ENCODE measurements around the gene STMN3.

STMN3 gene

DNA sequence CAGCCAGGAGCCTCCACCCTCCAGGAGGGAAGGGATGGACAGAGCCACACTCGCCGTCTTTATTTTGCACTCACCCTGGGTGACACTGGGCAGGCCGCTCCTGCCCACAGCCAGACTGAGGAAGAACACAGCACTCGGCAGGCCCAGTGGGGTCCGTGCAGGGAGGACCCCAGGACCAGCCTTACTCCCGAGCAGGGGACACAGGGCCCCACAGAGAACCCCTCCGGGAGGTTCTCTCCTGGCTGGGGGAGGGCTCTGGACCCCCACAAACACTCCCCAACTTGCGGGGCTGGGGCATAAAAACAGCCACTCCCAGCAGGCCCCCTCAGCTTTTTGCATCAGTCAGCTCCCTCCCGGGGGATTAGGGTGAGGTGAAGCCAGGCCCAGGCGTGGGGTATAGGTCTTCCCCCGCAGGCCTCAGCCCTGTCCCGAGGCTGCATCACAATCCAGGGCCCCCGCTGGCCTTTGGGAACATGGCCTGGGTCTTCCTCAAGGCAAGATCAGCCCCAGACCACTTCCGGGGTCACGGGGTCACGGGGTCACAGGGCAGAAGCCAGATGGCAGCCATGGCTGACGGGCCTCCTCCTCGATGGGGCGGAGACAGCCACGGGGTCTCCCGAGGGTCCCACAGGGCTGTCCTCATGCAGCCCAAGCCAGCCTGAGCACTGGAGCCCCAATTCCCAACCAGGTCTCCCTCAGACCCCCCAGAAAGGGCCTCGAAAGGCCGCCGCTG, 46.4 kb upstream of the STMN3 start:
- peaks cover 0 to 21% (median 19%) of the 10 kb centered on the region in 4 experiments for H3K4me1 ChIP-seq (ENCODE audit: control extremely low read depth in 1 of 4, control insufficient read depth in 4 of 4, insufficient read depth in 4 of 4, low read length in 3 of 4)
- DNase-seq, result no peak
- no peak overlapping the region for H3K27ac ChIP-seq (ENCODE audit: insufficient read depth in 1 of 2, low read depth in 1 of 2, low read length in 2 of 2, poor library complexity in 1 of 2, severe bottlenecking in 2 of 2)
- H3K36me3 ChIP-seq (ENCODE audit: control insufficient read depth in 4 of 4, insufficient read depth in 4 of 4, low read length in 3 of 4), result peaks cover 0 to 28% (median 12%) of the 10 kb centered on the region in 4 experiments
- H3K9me3 ChIP-seq (ENCODE audit: control extremely low read depth in 1 of 5, control insufficient read depth in 4 of 5, insufficient read depth in 2 of 5, low read depth in 1 of 5, low read length in 4 of 5), result no peaks in the 10 kb centered on the region
- CTCF ChIA-PET, result interaction anchor here (1.1 kb wide), 1 partner anchor 9 kb away, joined by 5 read pairs; no protein-coding TSS in a partner anchor
- POLR2A ChIA-PET, result no interaction called here
- 93% methylated on average over 20 of the region's 24 CpGs for WGBS (ENCODE audit: insufficient coverage)
- H3K4me3 ChIP-seq (ENCODE audit: control insufficient read depth in 1 of 7, extremely low read depth in 1 of 7, insufficient read depth in 4 of 7, low read depth in 2 of 7, low read length in 6 of 7), result no peak overlapping the region
- H3K27me3 ChIP-seq (replicated peaks in 2 of 5; ENCODE audit: control insufficient read depth in 4 of 5, insufficient read depth in 5 of 5, low read length in 4 of 5), result no peaks in the 10 kb centered on the region

DNA sequence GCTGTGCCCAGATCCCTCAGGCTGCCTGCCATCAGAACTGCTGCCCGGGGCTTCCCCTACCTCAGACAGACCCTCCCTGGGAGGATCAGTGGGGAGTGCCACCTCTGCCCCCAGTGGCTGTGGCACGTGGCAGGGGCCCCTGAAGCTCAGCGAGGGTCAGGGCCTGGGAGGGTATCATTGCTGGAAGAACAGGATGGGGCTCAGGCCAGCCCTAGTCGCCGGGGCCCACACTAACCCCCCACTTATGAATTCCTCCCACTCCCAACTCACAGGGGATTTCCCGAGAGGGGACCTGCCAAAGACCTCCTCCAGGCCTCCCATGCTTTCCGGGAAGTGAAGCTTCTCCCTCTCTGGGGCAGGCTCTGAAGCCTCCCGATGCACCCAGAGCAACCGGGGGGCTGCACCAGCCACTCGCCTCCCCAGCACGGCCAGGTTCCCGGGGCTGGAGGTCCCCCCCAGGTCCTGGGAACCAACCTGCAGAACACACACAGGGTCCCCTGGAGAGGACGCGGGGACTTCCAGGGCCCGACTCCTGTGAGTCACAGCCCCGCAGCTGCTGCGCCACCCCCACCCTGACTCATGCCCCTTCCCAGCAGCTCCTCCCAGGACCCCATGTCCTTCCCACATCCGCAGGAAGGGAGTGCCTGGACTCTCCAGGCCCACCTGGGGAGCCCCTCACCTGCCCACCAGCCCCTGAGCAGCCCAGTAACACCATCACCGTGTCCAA, 45.7 kb upstream of the STMN3 start:
- Histone ChIP-seq H3K4me1 (ENCODE audit: control extremely low read depth in 1 of 4, control insufficient read depth in 4 of 4, insufficient read depth in 4 of 4, low read length in 3 of 4) (peaks cover 0 to 21% (median 19%) of the 10 kb centered on the region in 4 experiments), H3K27me3 (replicated peaks in 2 of 5; ENCODE audit: control insufficient read depth in 4 of 5, insufficient read depth in 5 of 5, low read length in 4 of 5) (no peaks in the 10 kb centered on the region), H3K36me3 (ENCODE audit: control insufficient read depth in 4 of 4, insufficient read depth in 4 of 4, low read length in 3 of 4) (peaks cover 0 to 27% (median 6%) of the 10 kb centered on the region in 4 experiments), H3K9me3 (ENCODE audit: control extremely low read depth in 1 of 5, control insufficient read depth in 4 of 5, insufficient read depth in 2 of 5, low read depth in 1 of 5, low read length in 4 of 5) (no peaks in the 10 kb centered on the region), H3K4me3 (ENCODE audit: control insufficient read depth in 1 of 7, extremely low read depth in 1 of 7, insufficient read depth in 4 of 7, low read depth in 2 of 7, low read length in 6 of 7) (no peak overlapping the region), H3K27ac (ENCODE audit: insufficient read depth in 1 of 2, low read depth in 1 of 2, low read length in 2 of 2, poor library complexity in 1 of 2, severe bottlenecking in 2 of 2) (no peak overlapping the region)
- POLR2A ChIA-PET, result no interaction called here
- CTCF ChIA-PET, result interaction anchor here (1.0 to 1.1 kb wide), 3 partner anchors 9 to 165 kb away, joined by 3 to 5 read pairs (median 3); partner anchors contain the start of genes ARFRP1 and ZGPAT
- WGBS (ENCODE audit: insufficient coverage), result 88% methylated on average over 18 of the region's 19 CpGs
- no peak for DNase-seq

DNA sequence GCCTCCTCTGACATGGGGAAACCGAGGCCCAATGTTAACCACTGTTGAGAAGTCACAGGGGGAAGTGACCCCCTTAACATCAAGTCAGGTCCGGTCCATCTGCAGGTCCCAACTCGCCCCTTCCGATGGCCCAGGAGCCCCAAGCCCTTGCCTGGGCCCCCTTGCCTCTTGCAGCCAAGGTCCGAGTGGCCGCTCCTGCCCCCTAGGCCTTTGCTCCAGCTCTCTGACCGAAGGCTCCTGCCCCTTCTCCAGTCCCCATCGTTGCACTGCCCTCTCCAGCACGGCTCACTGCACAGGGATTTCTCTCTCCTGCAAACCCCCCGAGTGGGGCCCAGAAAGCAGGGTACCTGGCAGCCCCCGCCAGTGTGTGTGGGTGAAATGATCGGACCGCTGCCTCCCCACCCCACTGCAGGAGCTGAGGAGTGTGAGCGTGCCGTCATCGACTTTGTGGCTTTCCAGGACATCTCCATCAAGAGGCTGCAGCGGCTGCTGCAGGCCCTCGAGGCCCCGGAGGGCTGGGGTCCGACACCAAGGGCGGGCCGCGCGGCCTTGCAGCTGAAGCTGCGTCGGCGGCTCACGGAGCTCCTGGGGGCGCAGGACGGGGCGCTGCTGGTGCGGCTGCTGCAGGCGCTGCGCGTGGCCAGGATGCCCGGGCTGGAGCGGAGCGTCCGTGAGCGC, 44.8 kb upstream of the STMN3 start:
- Histone ChIP-seq H3K27me3 (replicated peaks in 2 of 5; ENCODE audit: control insufficient read depth in 4 of 5, insufficient read depth in 5 of 5, low read length in 4 of 5) (no peaks in the 10 kb centered on the region), H3K4me3 (ENCODE audit: control insufficient read depth in 1 of 7, extremely low read depth in 1 of 7, insufficient read depth in 4 of 7, low read depth in 2 of 7, low read length in 6 of 7) (no peak overlapping the region), H3K27ac (ENCODE audit: insufficient read depth in 1 of 2, low read depth in 1 of 2, low read length in 2 of 2, poor library complexity in 1 of 2, severe bottlenecking in 2 of 2) (no peak overlapping the region), H3K9me3 (ENCODE audit: control extremely low read depth in 1 of 5, control insufficient read depth in 4 of 5, insufficient read depth in 2 of 5, low read depth in 1 of 5, low read length in 4 of 5) (no peaks in the 10 kb centered on the region), H3K36me3 (ENCODE audit: control insufficient read depth in 4 of 4, insufficient read depth in 4 of 4, low read length in 3 of 4) (peaks cover 0 to 23% (median 3%) of the 10 kb centered on the region in 4 experiments), H3K4me1 (ENCODE audit: control extremely low read depth in 1 of 4, control insufficient read depth in 4 of 4, insufficient read depth in 4 of 4, low read length in 3 of 4) (peaks cover 0 to 21% (median 19%) of the 10 kb centered on the region in 4 experiments)
- no peak for DNase-seq
- WGBS (ENCODE audit: insufficient coverage), result 87% methylated on average over 20 of the region's 40 CpGs
- ChIA-PET CTCF (interaction anchor here (1.0 to 1.1 kb wide), 3 partner anchors 9 to 166 kb away, joined by 3 to 5 read pairs (median 3); partner anchors contain the start of genes ARFRP1 and ZGPAT), POLR2A (no interaction called here)

DNA sequence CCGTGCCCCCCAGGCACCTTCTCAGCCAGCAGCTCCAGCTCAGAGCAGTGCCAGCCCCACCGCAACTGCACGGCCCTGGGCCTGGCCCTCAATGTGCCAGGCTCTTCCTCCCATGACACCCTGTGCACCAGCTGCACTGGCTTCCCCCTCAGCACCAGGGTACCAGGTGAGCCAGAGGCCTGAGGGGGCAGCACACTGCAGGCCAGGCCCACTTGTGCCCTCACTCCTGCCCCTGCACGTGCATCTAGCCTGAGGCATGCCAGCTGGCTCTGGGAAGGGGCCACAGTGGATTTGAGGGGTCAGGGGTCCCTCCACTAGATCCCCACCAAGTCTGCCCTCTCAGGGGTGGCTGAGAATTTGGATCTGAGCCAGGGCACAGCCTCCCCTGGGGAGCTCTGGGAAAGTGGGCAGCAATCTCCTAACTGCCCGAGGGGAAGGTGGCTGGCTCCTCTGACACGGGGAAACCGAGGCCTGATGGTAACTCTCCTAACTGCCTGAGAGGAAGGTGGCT, 44.2 kb upstream of the STMN3 start:
- Histone ChIP-seq H3K9me3 (ENCODE audit: control extremely low read depth in 1 of 5, control insufficient read depth in 4 of 5, insufficient read depth in 2 of 5, low read depth in 1 of 5, low read length in 4 of 5) (no peaks in the 10 kb centered on the region), H3K27ac (ENCODE audit: insufficient read depth in 1 of 2, low read depth in 1 of 2, low read length in 2 of 2, poor library complexity in 1 of 2, severe bottlenecking in 2 of 2) (no peak overlapping the region), H3K27me3 (replicated peaks in 2 of 5; ENCODE audit: control insufficient read depth in 4 of 5, insufficient read depth in 5 of 5, low read length in 4 of 5) (no peaks in the 10 kb centered on the region), H3K36me3 (ENCODE audit: control insufficient read depth in 4 of 4, insufficient read depth in 4 of 4, low read length in 3 of 4) (peaks cover 0 to 23% (median 3%) of the 10 kb centered on the region in 4 experiments), H3K4me1 (ENCODE audit: control extremely low read depth in 1 of 4, control insufficient read depth in 4 of 4, insufficient read depth in 4 of 4, low read length in 3 of 4) (peaks cover 0 to 21% (median 19%) of the 10 kb centered on the region in 4 experiments), H3K4me3 (ENCODE audit: control insufficient read depth in 1 of 7, extremely low read depth in 1 of 7, insufficient read depth in 4 of 7, low read depth in 2 of 7, low read length in 6 of 7) (peak overlapping the region in 4 of 7 experiments; percentile 53 to 78 (median 64))
- WGBS (ENCODE audit: insufficient coverage), result 69% methylated on average over 6 of the region's 7 CpGs
- ChIA-PET POLR2A (interaction anchor here (0.6 kb wide), 1 partner anchor 9 kb away, joined by 3 read pairs; no protein-coding TSS in a partner anchor), CTCF (interaction anchor here (0.6 kb wide), 1 partner anchor 174 kb away, joined by 3 read pairs; no protein-coding TSS in a partner anchor)
- DNase-seq, result peak in 2 of 3 donors; percentile 54 to 78

DNA sequence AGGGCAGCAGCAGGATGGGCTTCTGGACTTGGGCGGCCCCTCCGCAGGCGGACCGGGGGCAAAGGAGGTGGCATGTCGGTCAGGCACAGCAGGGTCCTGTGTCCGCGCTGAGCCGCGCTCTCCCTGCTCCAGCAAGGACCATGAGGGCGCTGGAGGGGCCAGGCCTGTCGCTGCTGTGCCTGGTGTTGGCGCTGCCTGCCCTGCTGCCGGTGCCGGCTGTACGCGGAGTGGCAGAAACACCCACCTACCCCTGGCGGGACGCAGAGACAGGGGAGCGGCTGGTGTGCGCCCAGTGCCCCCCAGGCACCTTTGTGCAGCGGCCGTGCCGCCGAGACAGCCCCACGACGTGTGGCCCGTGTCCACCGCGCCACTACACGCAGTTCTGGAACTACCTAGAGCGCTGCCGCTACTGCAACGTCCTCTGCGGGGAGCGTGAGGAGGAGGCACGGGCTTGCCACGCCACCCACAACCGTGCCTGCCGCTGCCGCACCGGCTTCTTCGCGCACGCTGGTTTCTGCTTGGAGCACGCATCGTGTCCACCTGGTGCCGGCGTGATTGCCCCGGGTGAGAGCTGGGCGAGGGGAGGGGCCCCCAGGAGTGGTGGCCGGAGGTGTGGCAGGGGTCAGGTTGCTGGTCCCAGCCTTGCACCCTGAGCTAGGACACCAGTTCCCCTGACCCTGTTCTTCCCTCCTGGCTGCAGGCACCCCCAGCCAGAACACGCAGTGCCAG, 43.6 kb upstream of the STMN3 start, which contains the start of gene TNFRSF6B:
TNFRSF6B (plus strand) TSS at position 25 of the 729 bp plus-strand sequence; CDS start at position 141, 116 bp downstream.
- peak within 1 kb of the TSS in 5 of 7 experiments; percentile 47 to 78 (median 64) for H3K4me3 ChIP-seq (ENCODE audit: control insufficient read depth in 1 of 7, extremely low read depth in 1 of 7, insufficient read depth in 4 of 7, low read depth in 2 of 7, low read length in 6 of 7)
- 18% methylated on average over 38 of the region's 52 CpGs for WGBS (ENCODE audit: insufficient coverage)
- ChIA-PET CTCF (interaction anchor here (0.6 kb wide), 1 partner anchor 174 kb away, joined by 3 read pairs; no protein-coding TSS in a partner anchor), POLR2A (interaction anchor here (0.6 kb wide), 1 partner anchor 9 kb away, joined by 3 read pairs; no protein-coding TSS in a partner anchor)
- no peak within 1 kb of the TSS for H3K27ac ChIP-seq (ENCODE audit: insufficient read depth in 1 of 2, low read depth in 1 of 2, low read length in 2 of 2, poor library complexity in 1 of 2, severe bottlenecking in 2 of 2)
- H3K36me3 ChIP-seq (ENCODE audit: control insufficient read depth in 4 of 4, insufficient read depth in 4 of 4, low read length in 3 of 4), result peaks cover 0 to 26% (median 3%) of the 10 kb centered on the region in 4 experiments
- no peaks in the 10 kb centered on the region for H3K27me3 ChIP-seq (replicated peaks in 2 of 5; ENCODE audit: control insufficient read depth in 4 of 5, insufficient read depth in 5 of 5, low read length in 4 of 5)
- H3K4me1 ChIP-seq (ENCODE audit: control extremely low read depth in 1 of 4, control insufficient read depth in 4 of 4, insufficient read depth in 4 of 4, low read length in 3 of 4), result peaks cover 0 to 21% (median 19%) of the 10 kb centered on the region in 4 experiments
- peak in 1 of 3 donors; percentile 55 for DNase-seq
- H3K9me3 ChIP-seq (ENCODE audit: control extremely low read depth in 1 of 5, control insufficient read depth in 4 of 5, insufficient read depth in 2 of 5, low read depth in 1 of 5, low read length in 4 of 5), result no peaks in the 10 kb centered on the region

DNA sequence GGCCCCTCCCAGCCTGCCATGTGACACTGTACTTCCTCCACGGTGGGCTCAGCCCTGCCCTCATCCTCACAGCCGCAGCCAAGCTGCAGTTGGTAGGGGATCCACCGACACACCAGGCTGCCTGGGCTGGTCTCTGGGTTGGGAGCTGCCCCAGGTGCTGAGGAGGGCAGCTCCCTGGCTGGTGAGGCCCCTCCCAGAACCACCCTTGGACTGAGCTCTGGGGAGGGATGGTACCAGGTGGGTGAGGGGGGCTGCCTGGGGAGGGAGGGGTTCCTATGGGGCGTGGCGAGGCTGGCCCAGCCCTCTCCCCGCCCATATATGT, 43.0 kb upstream of the STMN3 start:
- ChIA-PET CTCF (interaction anchor here (1.4 kb wide), 1 partner anchor 122 kb away, joined by 3 read pairs; no protein-coding TSS in a partner anchor), POLR2A (interaction anchor here (1.0 kb wide), 1 partner anchor 13 kb away, joined by 3 read pairs; no protein-coding TSS in a partner anchor)
- DNase-seq, result peak; percentile 69 to 95 (median 94)
- 0% methylated on average over 1 of the region's 6 CpGs for WGBS (ENCODE audit: insufficient coverage)
- H3K27me3 ChIP-seq (replicated peaks in 2 of 5; ENCODE audit: control insufficient read depth in 4 of 5, insufficient read depth in 5 of 5, low read length in 4 of 5), result no peaks in the 10 kb centered on the region
- peaks cover 0 to 21% (median 19%) of the 10 kb centered on the region in 4 experiments for H3K4me1 ChIP-seq (ENCODE audit: control extremely low read depth in 1 of 4, control insufficient read depth in 4 of 4, insufficient read depth in 4 of 4, low read length in 3 of 4)
- H3K27ac ChIP-seq (ENCODE audit: insufficient read depth in 1 of 2, low read depth in 1 of 2, low read length in 2 of 2, poor library complexity in 1 of 2, severe bottlenecking in 2 of 2), result no peak overlapping the region
- no peaks in the 10 kb centered on the region for H3K9me3 ChIP-seq (ENCODE audit: control extremely low read depth in 1 of 5, control insufficient read depth in 4 of 5, insufficient read depth in 2 of 5, low read depth in 1 of 5, low read length in 4 of 5)
- peaks cover 0 to 28% (median 3%) of the 10 kb centered on the region in 4 experiments for H3K36me3 ChIP-seq (ENCODE audit: control insufficient read depth in 4 of 4, insufficient read depth in 4 of 4, low read length in 3 of 4)
- H3K4me3 ChIP-seq (ENCODE audit: control insufficient read depth in 1 of 7, extremely low read depth in 1 of 7, insufficient read depth in 4 of 7, low read depth in 2 of 7, low read length in 6 of 7), result peak overlapping the region in 5 of 7 experiments; percentile 47 to 78 (median 64)

All from common myeloid progenitor, CD34-positive (primary cell).